ENCODE data around the gene SPINT1.

SPINT1 gene

DNA sequence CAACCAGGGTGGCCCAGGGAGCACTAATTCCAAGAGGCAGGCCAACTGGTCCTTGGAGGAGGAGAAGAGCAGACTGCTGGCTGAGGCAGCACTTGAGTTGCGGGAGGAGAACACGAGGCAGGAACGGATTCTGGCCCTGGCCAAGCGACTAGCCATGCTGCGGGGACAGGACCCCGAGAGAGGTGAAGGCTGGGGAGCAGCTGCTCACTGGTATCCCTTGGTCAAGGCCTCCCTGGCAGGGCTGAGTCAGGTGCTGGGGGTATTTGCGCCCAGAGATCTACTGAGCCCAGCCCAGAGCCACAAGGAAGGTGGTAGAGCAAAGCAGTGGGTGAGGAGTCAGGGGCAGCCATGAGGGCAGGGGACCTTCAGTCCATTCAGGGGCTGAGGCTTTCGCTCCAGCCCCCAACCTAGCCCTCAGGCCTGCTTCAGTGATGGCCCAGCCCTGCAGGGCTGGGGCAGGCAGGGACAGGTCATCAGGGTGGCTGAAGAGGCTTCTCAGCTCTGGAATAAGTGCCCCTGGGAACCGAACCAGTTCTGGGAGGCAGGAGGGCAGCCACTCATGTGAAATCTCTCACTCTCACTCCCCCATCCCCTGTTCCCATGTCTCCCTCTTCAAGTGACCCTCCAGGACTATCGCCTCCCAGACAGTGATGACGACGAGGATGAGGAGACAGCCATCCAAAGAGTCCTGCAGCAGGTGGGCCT is 31.0 kb upstream of the SPINT1 start:
- ChIA-PET CTCF (interaction anchor here (0.6 kb wide), 1 partner anchor 11 kb away, joined by 3 read pairs; no protein-coding TSS in a partner anchor), POLR2A (no interaction called here)
- no peak for DNase-seq (ENCODE audit: extremely low spot score)
- TF ChIP-seq NFRKB (IDR thresholded peaks at IDR 0.05) (no peak), CTBP1 (IDR thresholded peaks at IDR 0.05; ENCODE audit: borderline replicate concordance) (no peak), HDGF (IDR thresholded peaks at IDR 0.05; ENCODE audit: borderline replicate concordance) (no peak), ELF4 (IDR thresholded peaks at IDR 0.05) (no peak), ARNT (IDR thresholded peaks at IDR 0.05) (no peak), ZNF384 (IDR thresholded peaks at IDR 0.05) (no peak), BHLHE40 (IDR thresholded peaks at IDR 0.05; ENCODE audit: borderline replicate concordance) (no peak)

DNA sequence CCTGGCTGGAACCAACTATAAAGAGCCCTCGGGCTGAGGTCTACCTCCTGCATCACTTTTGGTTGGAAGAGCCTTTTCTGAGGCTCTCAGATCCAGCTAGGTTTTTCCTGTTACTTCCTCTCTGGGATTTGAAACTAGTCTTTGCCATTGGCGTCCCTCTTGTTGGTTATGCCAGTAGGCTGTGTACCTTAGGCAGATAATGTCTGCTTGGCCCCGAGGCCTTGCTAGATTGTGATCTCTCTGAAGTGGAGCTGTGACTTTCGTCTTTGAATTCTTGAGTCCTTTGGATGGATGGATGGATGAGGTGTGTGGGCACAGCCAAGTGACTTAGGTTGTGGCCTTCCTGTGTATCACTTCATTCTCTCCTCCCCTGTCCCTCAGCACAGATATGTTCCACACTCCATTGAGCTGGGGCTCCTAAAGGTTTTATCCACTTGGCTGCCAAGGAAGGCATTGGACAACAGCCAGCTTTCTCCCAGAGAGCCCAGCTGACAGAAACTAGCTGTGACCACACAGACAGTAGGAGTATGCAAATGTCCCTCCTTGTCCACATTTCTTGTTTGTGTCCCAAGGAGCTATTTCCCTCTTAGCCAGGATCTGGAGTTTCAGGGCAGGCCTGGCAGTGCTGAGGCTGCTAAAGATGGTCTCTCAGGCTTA is 28.7 kb upstream of the SPINT1 start:
- DNase-seq (ENCODE audit: extremely low spot score): no peak
- ChIA-PET CTCF (interaction anchor here (1.0 kb wide), 1 partner anchor 42 kb away, joined by 3 read pairs; no protein-coding TSS in a partner anchor), POLR2A (interaction anchor here (0.9 kb wide), 1 partner anchor 8 kb away, joined by 5 read pairs; the partner anchor contains the start of genes DNAJC17 and ZFYVE19)
- TF ChIP-seq L3MBTL2 (conservative IDR thresholded peaks at IDR 0.05): no peak
- TF ChIP-seq HDGF (IDR thresholded peaks at IDR 0.05; ENCODE audit: borderline replicate concordance): no peak
- no peak for TF ChIP-seq ARNT (IDR thresholded peaks at IDR 0.05)
- no peak for TF ChIP-seq BHLHE40 (IDR thresholded peaks at IDR 0.05; ENCODE audit: borderline replicate concordance)
- TF ChIP-seq PKNOX1 (IDR thresholded peaks at IDR 0.05): no peak
- no peak for TF ChIP-seq TARDBP (IDR thresholded peaks at IDR 0.05)
- TF ChIP-seq FOXM1 (IDR thresholded peaks at IDR 0.05; ENCODE audit: borderline replicate concordance): no peak
- TF ChIP-seq CTBP1 (IDR thresholded peaks at IDR 0.05; ENCODE audit: borderline replicate concordance): no peak
- no peak for TF ChIP-seq FOXA1 (IDR thresholded peaks at IDR 0.05)
- no peak for TF ChIP-seq SUZ12 (IDR thresholded peaks at IDR 0.05)
- TF ChIP-seq ZNF384 (IDR thresholded peaks at IDR 0.05): no peak
- no peak for TF ChIP-seq LEF1 (IDR thresholded peaks at IDR 0.05; ENCODE audit: borderline replicate concordance)
- no peak for TF ChIP-seq SP1 (IDR thresholded peaks at IDR 0.05)
- no peak for TF ChIP-seq NFRKB (IDR thresholded peaks at IDR 0.05)
- TF ChIP-seq ELF4 (IDR thresholded peaks at IDR 0.05): no peak
- no peak for TF ChIP-seq FOXK2 (IDR thresholded peaks at IDR 0.05)

- TF ChIP-seq ZNF384 (IDR thresholded peaks at IDR 0.05) (no peak), HDGF (IDR thresholded peaks at IDR 0.05; ENCODE audit: borderline replicate concordance) (no peak), CTBP1 (IDR thresholded peaks at IDR 0.05; ENCODE audit: borderline replicate concordance) (no peak), BHLHE40 (IDR thresholded peaks at IDR 0.05; ENCODE audit: borderline replicate concordance) (no peak), L3MBTL2 (conservative IDR thresholded peaks at IDR 0.05) (no peak), TARDBP (IDR thresholded peaks at IDR 0.05) (no peak), ELF4 (IDR thresholded peaks at IDR 0.05) (no peak), FOXA1 (IDR thresholded peaks at IDR 0.05) (no peak), PKNOX1 (IDR thresholded peaks at IDR 0.05) (no peak), LEF1 (IDR thresholded peaks at IDR 0.05; ENCODE audit: borderline replicate concordance) (no peak), ARNT (IDR thresholded peaks at IDR 0.05) (no peak), NFRKB (IDR thresholded peaks at IDR 0.05) (no peak), FOXM1 (IDR thresholded peaks at IDR 0.05; ENCODE audit: borderline replicate concordance) (no peak), SUZ12 (IDR thresholded peaks at IDR 0.05) (no peak), FOXK2 (IDR thresholded peaks at IDR 0.05) (no peak), SP1 (IDR thresholded peaks at IDR 0.05) (no peak)
- ChIA-PET POLR2A (no interaction called here), CTCF (interaction anchor here (1.4 kb wide), 1 partner anchor 39 kb away, joined by 3 read pairs; no protein-coding TSS in a partner anchor)
- no peak for DNase-seq (ENCODE audit: extremely low spot score)
Observed at GRCh38 chr15:40819048-40819447, 24.8 kb upstream of the SPINT1 start.

DNA sequence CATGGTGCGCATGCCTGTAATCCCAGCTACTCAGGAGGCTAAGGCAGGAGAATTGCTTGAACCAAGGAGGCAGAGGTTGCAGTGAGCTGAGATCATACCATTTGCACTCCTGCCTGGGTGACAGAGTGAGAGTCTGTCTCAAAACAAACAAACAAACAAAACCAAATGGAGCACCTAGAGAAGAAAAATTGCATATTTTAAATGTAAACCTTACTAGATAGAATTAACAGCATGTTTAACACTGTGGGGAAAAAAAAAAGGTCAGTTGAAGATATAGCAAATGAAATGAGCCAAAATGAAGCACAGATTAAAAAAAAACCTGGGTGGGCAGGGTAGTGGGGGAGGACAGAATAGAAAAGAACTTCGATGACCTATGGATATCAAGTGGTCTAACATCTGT is 22.7 kb upstream of the SPINT1 start:
- POLR2A ChIA-PET: no interaction called here
- CTCF ChIA-PET: no interaction called here
- DNase-seq (ENCODE audit: extremely low spot score): no peak
- TF ChIP-seq CTBP1 (IDR thresholded peaks at IDR 0.05; ENCODE audit: borderline replicate concordance) (no peak), LEF1 (IDR thresholded peaks at IDR 0.05; ENCODE audit: borderline replicate concordance) (no peak), FOXM1 (IDR thresholded peaks at IDR 0.05; ENCODE audit: borderline replicate concordance) (no peak), HDGF (IDR thresholded peaks at IDR 0.05; ENCODE audit: borderline replicate concordance) (no peak), TARDBP (IDR thresholded peaks at IDR 0.05) (no peak), NFRKB (IDR thresholded peaks at IDR 0.05) (no peak), FOXK2 (IDR thresholded peaks at IDR 0.05) (no peak), ZNF384 (IDR thresholded peaks at IDR 0.05) (no peak)

- POLR2A ChIA-PET: no interaction called here
- no peak for DNase-seq (ENCODE audit: extremely low spot score)
- CTCF ChIA-PET: interaction anchor here (0.7 kb wide), 1 partner anchor 12 kb away, joined by 3 read pairs; no protein-coding TSS in a partner anchor
- TF ChIP-seq LEF1 (IDR thresholded peaks at IDR 0.05; ENCODE audit: borderline replicate concordance): no peak
- no peak for TF ChIP-seq BHLHE40 (IDR thresholded peaks at IDR 0.05; ENCODE audit: borderline replicate concordance)
- TF ChIP-seq FOXA1 (IDR thresholded peaks at IDR 0.05): no peak
- no peak for TF ChIP-seq FOXK2 (IDR thresholded peaks at IDR 0.05)
- TF ChIP-seq L3MBTL2 (conservative IDR thresholded peaks at IDR 0.05): no peak
- no peak for TF ChIP-seq FOXM1 (IDR thresholded peaks at IDR 0.05; ENCODE audit: borderline replicate concordance)
- TF ChIP-seq SUZ12 (IDR thresholded peaks at IDR 0.05): no peak
- TF ChIP-seq PKNOX1 (IDR thresholded peaks at IDR 0.05): no peak
- TF ChIP-seq TARDBP (IDR thresholded peaks at IDR 0.05): no peak
- no peak for TF ChIP-seq HDGF (IDR thresholded peaks at IDR 0.05; ENCODE audit: borderline replicate concordance)
Observed at GRCh38 chr15:40823572-40824343, 20.1 kb upstream of the SPINT1 start.

All from HEK293T (cell line).